ENCODE data around the gene ARHGAP32.

DNA sequence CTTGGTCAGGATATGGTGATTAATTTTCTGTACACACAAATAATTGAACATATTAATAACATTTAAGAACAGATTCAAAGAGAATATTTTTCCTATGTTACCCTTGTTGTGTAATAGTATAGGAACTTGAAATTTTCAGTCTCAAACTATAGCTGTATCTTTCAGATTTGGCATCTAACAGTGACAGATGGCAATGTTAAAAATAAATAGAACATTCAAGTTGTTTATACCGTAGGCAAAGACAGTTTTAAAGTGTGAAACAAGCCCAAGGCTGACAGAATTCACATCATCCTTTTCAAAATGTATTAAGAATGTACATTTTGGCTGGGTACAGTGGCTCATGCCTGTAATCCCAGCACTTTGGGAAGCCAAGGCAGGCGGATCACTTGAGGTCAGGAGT, 156.9 kb downstream of the ARHGAP32 start:
- TF ChIP-seq CTCF (IDR thresholded peaks at IDR 0.05; ENCODE audit: low read depth, low read length) = no peak
- TF ChIP-seq POLR2A (IDR thresholded peaks at IDR 0.05; ENCODE audit: extremely low read depth, insufficient read length) = no peak
- TF ChIP-seq MAX (IDR thresholded peaks at IDR 0.05; ENCODE audit: low read depth, low read length) = no peak
- no peak for TF ChIP-seq MYC (IDR thresholded peaks at IDR 0.05; ENCODE audit: low read depth, low read length)

All from NB4 (cell line).